Myocyte (in vitro differentiated cells): ENCODE data around the gene ABCA1. TPM values are rescaled to one million over a fixed set of nuclear protein-coding genes. Genes with fewer than 3 reads are reported as not detected.

ENCODE experiments used
- DNase-seq: peaks from one replicate; pipeline ENCODE4 v3.0.0-alpha.2; 2012; ENCODE audit warnings: low read depth
- total RNA-seq: library from RNA; depleted of rRNA; stranded (reverse); fragments of >200 nt; gene quantifications from 2 replicates; pipeline ENCODE4 v1.2.3, GENCODE V29; 2014

Gene ABCA1
- total RNA-seq, 1 donor from 2014 or later, result 23.7 TPM

GRCh38 chr9:104805441-104805840, 122.5 kb downstream of the ABCA1 start:
- no peak for DNase-seq

GRCh38 chr9:104802906-104803305, 125.0 kb downstream of the ABCA1 start:
- no peak for DNase-seq

DNA sequence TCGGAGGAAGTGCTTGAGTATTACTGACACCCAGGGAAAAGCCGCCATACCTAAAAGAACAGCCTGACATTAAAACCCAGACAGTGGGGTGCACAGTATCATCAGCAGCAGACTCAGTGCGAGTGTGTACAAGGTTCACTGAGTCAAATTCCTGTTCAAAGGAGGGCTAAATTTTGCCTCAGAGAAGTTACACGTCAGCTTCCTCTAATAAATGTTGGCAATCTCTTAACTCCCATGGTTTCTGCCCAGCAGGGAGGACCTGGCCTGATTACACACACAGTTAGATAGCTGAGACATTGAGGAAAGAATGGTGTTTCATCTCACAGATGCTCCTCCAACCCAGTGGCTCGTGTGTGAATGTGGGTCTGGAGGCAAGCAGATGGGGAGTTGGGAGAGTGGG, 125.8 kb downstream of the ABCA1 start:
- no peak for DNase-seq

GRCh38 chr9:104800068-104800785, 127.7 kb downstream of the ABCA1 start:
- no peak for DNase-seq

DNA sequence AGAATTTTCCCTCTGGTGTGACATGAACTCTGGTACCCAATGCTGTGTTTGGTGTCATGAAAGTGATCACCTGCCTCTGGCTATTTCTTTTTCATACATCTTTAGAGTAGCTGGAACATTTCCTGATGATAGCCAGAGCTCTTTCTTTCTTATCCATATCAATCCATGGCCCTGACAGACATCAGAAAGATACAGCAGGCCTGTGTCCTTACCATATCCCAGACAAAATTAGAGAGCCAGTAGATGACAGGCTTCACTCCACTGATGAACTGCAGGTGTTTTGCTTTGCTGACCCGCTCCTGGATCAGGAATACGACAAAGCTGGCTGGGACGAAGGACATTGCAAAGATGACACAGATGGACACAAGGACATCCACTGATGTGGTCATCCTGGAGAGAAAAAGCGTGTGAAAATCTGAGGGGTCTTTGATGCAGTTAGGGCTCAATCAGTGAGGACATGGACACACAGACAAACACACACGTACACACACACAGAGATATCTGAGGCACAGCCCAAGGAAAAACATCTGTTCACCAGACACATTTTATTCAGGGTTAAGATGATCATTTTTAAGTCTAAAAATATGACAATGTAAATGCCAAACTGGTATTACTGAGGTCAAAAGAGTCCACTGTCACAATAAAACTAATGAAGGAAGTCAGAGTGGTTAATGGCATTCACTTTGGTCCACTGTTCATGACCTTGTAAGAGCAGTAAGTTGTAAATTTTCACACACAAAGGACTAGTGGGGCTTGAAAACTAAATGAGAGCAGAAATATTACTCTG, 129.6 kb downstream of the ABCA1 start:
- DNase-seq, result no peak

DNA sequence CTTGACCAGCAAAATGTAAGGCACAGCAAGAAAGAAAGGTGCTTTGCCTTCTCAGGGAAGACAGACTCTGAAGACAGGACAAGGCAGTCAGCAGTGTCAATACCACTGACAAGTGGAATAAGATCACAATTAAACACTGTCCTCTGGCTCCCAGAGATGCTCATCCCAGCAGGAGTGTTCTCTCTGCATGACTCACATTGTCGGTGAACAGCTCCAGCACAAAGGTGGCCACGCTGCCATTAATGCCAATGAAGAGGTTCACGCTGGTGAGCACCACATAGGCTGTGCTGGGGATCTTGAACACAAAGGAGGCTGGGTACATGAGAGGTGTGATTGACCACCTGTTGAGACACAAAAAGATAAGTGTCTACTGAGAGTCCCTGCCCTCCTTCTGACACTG, 132.1 kb downstream of the ABCA1 start:
- DNase-seq, result no peak

DNA sequence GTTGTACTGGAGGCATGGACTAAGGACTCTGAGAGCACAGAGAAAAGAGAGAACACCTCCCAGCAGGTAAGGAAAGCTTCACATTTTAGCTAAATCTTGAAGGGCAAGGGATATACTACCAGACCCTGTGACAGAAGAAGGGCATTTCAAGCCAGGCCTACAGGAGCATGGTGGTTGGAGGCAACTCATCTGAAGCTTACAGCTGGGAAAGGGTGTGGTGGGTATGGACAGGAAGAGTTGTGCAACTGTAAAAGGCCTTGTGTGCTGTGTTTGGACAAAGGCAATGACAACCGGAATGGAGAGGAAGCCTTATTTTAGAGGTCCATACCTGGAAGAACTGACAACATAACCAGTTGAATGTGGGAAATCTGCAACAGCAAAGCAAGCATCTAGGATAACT, 132.9 kb downstream of the ABCA1 start:
- no peak for DNase-seq

DNA sequence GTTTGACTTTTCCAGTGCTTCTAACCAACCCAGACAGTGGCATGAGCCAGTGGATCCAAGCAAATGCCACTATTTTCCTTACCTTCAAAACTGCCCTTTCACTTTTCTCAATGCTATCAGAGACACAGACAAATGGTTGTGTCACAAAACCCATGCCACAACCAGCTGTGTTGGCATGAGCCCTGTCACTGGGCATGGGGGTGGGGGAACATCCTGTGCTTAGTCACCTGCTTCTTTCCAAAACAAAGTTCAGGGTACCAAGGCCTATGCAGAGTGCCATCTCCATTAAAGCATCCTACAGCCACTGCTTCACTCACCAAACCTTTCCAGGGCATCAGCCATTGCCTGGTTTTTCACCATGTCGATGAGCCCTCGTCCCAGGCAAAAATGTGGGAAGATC, 133.9 kb downstream of the ABCA1 start:
- DNase-seq, result peak; percentile 38

DNA sequence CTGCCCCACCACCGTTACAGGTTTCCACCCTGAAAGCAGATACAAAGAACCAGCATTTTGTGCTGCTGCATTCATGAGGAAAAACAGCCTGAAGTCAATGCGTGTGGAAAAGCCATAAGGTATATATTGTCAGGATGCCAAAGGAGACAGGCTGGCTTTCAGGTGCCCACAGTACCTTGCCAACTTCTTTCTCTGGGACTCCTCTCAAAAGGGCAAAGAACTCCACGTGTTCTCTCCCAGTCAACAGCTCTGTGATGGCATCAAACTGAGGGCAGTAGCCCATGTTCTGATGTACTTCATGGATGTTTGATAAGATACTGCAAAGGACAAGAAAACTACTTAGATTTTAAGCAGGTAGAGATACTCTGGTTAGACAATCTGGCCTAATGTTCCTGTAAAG, 139.7 kb downstream of the ABCA1 start:
- no peak for DNase-seq

- DNase-seq, result no peak
Observed at GRCh38 chr9:104787306-104788015, 140.5 kb downstream of the ABCA1 start.

GRCh38 chr9:104786293-104786692, 141.7 kb downstream of the ABCA1 start:
- DNase-seq, result no peak

DNA sequence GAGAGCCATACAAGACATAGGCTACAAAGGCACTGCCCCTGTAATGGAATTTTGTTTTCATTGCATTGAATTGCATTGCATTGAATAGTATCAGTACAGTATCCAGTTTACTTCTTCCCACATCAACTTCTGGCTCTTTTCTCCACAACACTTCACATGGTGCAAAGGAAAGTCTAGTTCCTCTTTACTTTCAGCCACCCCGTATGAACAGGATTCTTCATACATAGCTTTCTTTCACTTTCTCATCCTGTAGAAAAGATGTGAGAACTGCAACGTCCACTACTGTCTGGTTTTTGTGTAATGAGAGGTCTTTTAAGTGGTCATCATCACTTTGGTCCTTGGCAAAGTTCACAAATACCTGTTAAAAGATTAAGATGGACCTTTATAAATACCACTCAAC, 143.9 kb downstream of the ABCA1 start:
- DNase-seq, result no peak

DNA sequence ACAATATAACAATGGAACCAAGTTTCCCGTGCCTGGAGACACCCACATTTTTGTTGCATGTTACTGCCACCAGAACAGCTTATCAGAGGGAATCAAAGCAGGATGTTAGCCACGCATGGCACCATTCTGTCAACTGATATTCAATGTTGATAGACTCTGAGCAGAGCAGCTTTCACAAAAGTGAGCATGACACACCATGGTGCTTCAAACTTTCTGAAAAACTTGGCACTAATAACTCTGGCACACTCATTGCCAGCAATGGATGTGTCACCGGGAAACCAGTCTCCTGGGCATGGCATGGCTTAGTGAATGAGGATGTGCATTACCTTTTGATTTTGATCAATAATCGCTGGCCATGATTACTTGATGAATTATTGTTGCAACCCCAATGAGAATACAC, 144.4 kb downstream of the ABCA1 start:
- DNase-seq, result no peak

DNA sequence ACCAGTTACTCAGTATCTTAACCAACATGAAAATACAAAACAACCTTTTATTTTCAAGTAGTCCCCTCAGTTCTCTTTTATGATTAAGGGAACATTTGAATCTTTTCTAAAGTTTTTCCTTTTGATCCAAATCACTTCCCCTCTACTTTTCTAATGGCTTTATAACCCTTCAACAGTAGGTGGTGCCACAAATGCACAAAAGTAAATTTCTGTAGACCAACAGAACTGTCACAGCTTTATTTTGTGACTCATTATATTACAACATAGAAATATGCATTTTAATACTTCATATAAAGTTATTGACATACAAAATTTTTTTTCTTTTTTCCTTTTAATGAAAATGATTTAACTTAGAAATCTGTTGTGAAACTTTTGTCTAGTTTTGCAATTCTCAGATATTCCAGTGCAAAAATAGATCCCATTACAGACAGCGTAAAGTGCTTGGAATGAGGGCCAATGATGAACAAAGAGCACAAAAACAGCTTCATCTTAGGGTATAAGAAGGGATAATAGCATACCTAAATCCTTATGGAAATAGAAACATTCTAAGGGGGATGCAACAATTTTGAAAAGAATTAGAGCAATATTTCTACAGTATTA, 147.1 kb downstream of the ABCA1 start:
- DNase-seq, result peak; percentile 26

- DNase-seq, result no peak
Observed at GRCh38 chr9:104779946-104780535, 147.9 kb downstream of the ABCA1 start.

- no peak for DNase-seq
Observed at GRCh38 chr9:104779334-104779733, 148.6 kb downstream of the ABCA1 start.

DNA sequence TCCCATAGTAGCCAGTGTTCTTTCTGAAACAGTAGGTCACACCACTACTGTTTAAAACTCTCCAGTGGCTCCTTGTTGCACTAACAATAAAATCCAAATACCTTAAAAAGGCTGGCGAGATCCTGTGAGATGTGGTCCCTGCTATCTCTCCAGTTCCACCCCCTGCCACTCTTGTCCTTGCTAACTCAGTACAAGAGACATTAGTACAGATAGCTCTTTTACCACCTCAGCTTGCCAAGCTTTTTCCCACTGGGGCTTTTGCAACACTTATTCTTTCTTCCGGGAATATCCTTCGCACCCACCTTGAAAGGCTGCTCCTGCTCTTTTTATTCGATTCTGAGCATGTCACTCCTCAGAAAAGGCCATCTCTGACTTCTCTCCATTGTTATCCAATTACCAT, 149.2 kb downstream of the ABCA1 start:
- DNase-seq, result no peak

DNA sequence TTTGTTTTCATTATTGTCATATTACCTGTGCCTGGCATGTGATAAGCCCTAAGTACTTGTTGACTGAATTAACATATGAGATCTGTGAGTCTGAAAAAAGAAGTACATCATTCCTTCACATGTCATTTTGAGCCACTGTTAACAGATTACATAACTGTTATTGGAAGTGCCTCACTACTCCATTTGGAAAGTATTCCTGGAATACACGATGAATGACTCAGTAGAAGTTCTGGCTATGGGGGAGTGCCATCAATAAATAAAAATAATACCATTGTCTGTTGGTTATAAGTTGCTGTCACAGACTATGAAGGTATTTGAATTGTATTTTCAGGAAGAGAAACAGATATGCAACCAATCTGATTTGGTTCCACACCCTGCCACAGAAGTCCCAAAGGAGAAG, 151.2 kb downstream of the ABCA1 start:
- peak; percentile 48 for DNase-seq

GRCh38 chr9:104775976-104776375, 152.0 kb downstream of the ABCA1 start:
- no peak for DNase-seq

GRCh38 chr9:104775574-104775936, 152.4 kb downstream of the ABCA1 start:
- no peak for DNase-seq

GRCh38 chr9:104774831-104775573, 153.0 kb downstream of the ABCA1 start:
- DNase-seq, result no peak
